Measurements from ENCODE around the gene PLLP. TPM values are rescaled to one million over a fixed set of nuclear protein-coding genes. Genes with fewer than 3 reads are reported as not detected.
"Not testable (repeated sequence)": the region's sequence is repeated elsewhere in the genome, so short reads cannot be mapped to it uniquely, and the experiment has no call there.

The PLLP gene
- total RNA-seq, 2 donors from 2014 or later: 3.1 to 8.6 TPM

- H3K9me3 ChIP-seq: no peaks in the 10 kb centered on the region
- ATAC-seq (ENCODE audit: insufficient number of reproducible peaks, low FRiP score, low read depth) (no peak), DNase-seq (ENCODE audit: low spot score) (no peak)
- H3K36me3 ChIP-seq: no peaks in the 10 kb centered on the region
- no peak overlapping the region for H3K4me3 ChIP-seq
- no peaks in the 10 kb centered on the region for H3K27me3 ChIP-seq (replicated peaks; ENCODE audit: insufficient read depth)
- no peaks in the 10 kb centered on the region for H3K4me1 ChIP-seq (ENCODE audit: control insufficient read depth in 1 of 2, low read depth in 2 of 2)
- H3K27ac ChIP-seq: no peak overlapping the region
- TF ChIP-seq CTCF (IDR thresholded peaks at IDR 0.05): no peak
These were observed 12.5 kb downstream of the PLLP start for GRCh38 chr16:57271867-57272495.

DNA sequence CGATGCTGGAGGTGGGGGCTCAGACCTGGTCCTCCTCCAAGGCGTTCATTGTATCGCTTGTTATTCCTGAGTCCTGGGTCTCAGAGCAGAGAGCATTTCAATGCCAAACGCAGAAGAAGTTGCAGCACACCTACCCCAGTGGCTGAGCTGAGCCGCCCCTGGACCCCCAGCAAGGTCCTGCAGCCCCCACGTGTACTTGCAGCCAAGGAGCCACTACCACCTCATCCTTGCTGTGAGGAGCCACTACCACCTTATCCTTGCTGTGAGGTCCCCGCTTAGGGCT, 13.5 kb downstream of the PLLP start:
- DNase-seq (ENCODE audit: low spot score): no peak
- Histone ChIP-seq H3K36me3 (no peaks in the 10 kb centered on the region), H3K9me3 (no peaks in the 10 kb centered on the region), H3K27ac (no peak overlapping the region), H3K4me3 (no peak overlapping the region), H3K4me1 (ENCODE audit: control insufficient read depth in 1 of 2, low read depth in 2 of 2) (peaks cover 0 to 6% of the 10 kb centered on the region in 2 donors), H3K27me3 (replicated peaks; ENCODE audit: insufficient read depth) (no peaks in the 10 kb centered on the region)
- TF ChIP-seq CTCF (IDR thresholded peaks at IDR 0.05): no peak
- ATAC-seq (ENCODE audit: insufficient number of reproducible peaks, low FRiP score, low read depth): no peak

GRCh38 chr16:57270221-57271062, 14.0 kb downstream of the PLLP start:
- TF ChIP-seq CTCF (IDR thresholded peaks at IDR 0.05): no peak
- Histone ChIP-seq H3K4me3 (no peak overlapping the region), H3K36me3 (no peaks in the 10 kb centered on the region), H3K9me3 (no peaks in the 10 kb centered on the region), H3K27me3 (replicated peaks; ENCODE audit: insufficient read depth) (no peaks in the 10 kb centered on the region), H3K4me1 (ENCODE audit: control insufficient read depth in 1 of 2, low read depth in 2 of 2) (peaks cover 0 to 9% of the 10 kb centered on the region in 2 donors), H3K27ac (no peak overlapping the region)
- ATAC-seq (ENCODE audit: insufficient number of reproducible peaks, low FRiP score, low read depth): no peak
- no peak for DNase-seq (ENCODE audit: low spot score)

DNA sequence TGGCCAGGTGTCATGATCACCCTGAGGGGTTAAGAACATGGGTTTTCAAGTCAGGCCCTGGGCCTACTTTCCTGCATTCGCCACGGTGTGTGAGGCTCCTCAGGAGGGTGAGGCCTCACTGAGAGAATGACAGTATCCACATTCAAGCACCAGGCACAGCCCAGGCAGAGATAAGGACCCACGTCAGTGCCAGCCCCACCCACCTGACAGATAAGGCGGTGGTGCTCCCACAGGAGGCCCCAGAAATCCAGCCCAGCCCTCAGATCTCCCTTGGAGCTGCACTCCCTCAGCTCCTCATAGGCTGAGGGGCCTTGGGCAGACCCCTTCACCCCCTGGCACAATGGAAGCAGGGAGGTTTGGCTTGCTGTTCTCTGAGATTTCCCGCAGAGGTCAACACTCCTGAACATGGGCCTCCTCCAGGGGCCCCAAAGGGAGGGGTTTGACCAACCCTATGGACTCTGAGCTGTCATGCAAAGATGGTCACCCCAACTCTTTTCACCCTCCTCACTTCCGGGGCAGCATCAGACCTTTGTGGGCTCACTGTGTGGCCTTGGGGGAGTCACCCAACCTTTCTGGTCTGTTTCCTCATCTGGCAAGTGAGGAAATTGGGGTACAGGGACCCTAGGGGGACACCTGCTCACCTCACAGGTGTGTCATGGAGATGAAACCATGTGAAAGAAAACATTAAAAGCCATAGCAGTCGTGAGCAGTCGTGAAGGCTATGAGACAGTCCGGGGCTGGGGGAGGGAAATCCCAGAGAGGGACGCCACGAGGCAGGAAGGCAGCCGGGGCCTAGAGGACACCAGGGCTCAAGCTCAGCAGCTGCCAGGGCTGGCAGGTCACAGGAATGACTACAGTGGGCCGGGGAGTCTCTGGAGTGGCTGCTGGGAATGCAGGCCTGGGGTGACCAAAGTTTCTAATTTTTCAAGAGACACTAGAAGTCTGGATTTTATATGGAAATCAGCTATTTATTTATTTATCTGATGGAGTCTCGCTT, 15.4 kb downstream of the PLLP start:
- Histone ChIP-seq H3K4me3 (no peak overlapping the region), H3K27ac (no peak overlapping the region), H3K27me3 (replicated peaks; ENCODE audit: insufficient read depth) (no peaks in the 10 kb centered on the region), H3K9me3 (no peaks in the 10 kb centered on the region), H3K36me3 (no peaks in the 10 kb centered on the region), H3K4me1 (ENCODE audit: control insufficient read depth in 1 of 2, low read depth in 2 of 2) (peaks cover 0 to 9% of the 10 kb centered on the region in 2 donors)
- TF ChIP-seq CTCF (IDR thresholded peaks at IDR 0.05): no peak
- DNase-seq (ENCODE audit: low spot score): no peak
- ATAC-seq (ENCODE audit: insufficient number of reproducible peaks, low FRiP score, low read depth): no peak

- not testable (repeated sequence) for H3K36me3 ChIP-seq; H3K9me3 ChIP-seq; H3K27me3 ChIP-seq (replicated peaks; ENCODE audit: insufficient read depth); H3K27ac ChIP-seq; ATAC-seq (ENCODE audit: insufficient number of reproducible peaks, low FRiP score, low read depth); H3K4me1 ChIP-seq (ENCODE audit: control insufficient read depth in 1 of 2, low read depth in 2 of 2); DNase-seq (ENCODE audit: low spot score); H3K4me3 ChIP-seq
These were observed 17.1 kb downstream of the PLLP start for GRCh38 chr16:57267343-57267742.

Measured in thoracic aorta (tissue), 2 donors.